GM18858 (cell line): ENCODE measurements around the gene FRZB.
"Not testable (repeated sequence)": the region's sequence is repeated elsewhere in the genome, so short reads cannot be mapped to it uniquely, and the experiment has no call there.

Experiments
- ATAC-seq: cut with Tn5 transposase; IDR thresholded peaks from one replicate; pipeline ENCODE4 v1.9.1; 2021; ENCODE audit not compliant: unreplicated experiment

The FRZB gene, protein sequence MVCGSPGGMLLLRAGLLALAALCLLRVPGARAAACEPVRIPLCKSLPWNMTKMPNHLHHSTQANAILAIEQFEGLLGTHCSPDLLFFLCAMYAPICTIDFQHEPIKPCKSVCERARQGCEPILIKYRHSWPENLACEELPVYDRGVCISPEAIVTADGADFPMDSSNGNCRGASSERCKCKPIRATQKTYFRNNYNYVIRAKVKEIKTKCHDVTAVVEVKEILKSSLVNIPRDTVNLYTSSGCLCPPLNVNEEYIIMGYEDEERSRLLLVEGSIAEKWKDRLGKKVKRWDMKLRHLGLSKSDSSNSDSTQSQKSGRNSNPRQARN

DNA sequence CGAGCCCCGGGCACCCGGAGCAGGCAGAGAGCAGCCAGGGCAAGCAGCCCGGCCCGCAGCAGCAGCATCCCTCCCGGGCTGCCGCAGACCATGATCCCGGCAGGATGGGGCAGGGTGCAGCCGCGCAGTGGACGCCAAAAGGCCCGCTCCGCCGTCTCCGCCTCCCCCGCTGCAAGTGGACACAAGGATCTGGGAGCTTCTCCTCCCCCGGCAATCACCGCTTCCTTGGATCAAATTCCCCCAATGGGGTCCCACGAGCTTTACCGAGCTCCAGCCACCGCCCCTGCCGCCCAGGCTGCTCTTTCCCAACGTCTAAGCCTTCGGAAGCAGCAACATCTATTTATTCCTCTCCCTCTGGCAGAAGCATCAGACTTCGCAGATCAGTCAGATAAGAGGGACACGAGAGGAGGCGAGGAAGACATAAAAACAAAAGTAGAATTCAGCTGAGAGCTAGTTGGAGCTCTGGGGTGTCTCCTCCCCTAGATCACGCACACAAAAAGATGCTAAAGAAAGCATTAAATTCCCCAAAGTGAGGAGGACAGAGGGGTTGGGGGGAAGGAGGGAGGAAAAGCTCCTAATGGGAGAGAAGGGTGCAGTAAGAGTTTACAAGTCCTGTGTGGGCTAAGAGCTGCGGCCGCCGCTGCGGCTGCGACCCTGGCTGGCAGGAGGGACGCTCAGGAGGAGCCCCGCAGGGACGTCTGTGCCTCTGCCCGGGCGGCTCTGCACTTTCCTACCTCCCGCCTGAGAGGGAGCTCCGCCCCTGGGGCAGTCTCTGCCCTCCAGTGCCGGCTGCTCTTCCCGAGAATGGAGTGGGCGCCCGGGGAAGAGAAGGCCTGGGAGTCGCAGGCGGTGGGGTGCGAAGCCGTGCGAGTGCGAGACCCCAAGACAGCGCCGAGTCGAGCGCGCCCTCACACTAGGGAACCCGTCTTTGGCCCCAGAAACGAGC, at the start of gene FRZB:
FRZB (minus strand) TSS at position 177 of the 946 bp plus-strand sequence; CDS start at position 92, 85 bp downstream.
- no peak for ATAC-seq

DNA sequence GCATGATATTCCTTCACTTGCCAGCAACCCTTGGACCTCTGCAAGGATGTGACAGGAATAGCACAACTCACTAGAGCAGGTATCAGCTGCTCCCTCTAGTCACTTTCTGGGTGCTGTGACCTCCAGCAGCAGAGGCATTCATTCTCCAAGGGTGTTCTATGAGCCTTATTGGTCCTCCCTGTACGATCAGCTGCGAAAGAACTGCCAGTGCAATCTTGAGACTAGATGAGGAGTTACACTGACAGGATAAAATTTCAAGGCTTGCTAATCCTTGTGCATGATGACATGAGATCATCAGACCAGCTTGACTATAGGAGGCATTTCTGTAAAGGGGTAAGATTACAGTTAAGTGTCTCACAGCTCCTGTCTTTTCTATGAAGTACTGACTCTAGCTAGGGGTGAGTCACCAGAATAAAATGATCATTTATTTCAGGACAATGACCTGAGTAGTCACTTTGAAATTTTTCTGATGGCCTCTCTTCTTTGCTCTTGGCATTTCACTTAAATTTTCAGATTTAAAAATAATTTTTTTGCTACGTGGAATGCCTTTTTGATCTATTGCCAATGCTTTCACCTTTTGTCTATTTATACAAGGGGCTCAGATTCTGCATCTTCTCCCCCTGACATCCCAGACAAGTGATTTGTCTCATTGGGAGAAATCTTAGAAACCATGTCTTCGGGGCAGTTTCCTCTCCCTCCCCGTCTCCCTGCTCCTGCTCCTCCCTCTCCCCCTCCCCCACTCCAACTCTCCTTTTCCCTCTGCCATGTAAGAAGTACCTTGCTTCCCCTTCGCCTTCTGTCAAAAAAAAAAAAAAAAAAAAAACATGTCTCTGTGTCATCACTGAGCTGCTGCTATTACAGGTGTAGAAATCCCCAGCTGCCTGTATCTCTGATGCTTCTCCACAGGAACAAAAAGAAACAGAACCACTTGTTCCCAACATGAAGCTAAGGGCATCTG, 49.2 kb upstream of the FRZB start:
- no peak for ATAC-seq

DNA sequence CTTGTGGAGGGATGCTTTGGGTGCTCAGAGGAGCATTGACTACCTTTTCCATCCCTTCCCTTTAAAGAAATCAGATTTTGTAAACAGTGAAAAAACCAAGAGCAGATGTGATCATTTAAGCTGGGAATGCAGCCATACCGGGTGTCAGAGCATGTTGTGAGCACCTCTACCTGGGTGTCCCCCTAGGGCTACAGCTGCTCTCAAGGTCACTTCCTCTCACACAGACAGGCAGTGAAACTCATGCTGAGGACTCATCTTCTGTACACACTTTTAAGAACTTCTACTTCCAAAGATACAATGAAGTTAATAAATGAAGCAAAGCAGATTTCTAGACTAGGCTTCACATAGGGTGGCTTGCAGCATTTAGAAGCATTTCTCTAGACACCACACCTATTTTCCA, 48.4 kb upstream of the FRZB start:
- ATAC-seq = no peak

DNA sequence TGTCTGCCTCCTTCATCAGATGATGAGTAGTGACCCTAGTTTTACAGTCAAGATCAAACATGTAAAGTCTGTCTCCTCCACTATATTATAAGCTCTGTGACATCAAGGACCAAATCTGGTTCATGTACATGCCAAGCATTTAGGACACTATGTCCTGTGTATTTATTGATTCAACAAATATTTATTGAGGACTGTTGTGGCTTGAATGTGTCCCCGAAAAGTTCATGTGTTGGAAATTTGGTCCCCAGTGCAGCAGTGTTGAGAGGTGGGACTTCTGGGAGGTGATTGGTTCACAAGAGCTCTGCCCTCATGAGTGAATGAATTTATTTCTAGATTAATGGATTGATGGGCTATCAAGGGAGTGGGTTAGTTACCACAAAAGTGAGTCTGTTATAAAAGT, 46.6 kb upstream of the FRZB start:
- ATAC-seq = no peak

DNA sequence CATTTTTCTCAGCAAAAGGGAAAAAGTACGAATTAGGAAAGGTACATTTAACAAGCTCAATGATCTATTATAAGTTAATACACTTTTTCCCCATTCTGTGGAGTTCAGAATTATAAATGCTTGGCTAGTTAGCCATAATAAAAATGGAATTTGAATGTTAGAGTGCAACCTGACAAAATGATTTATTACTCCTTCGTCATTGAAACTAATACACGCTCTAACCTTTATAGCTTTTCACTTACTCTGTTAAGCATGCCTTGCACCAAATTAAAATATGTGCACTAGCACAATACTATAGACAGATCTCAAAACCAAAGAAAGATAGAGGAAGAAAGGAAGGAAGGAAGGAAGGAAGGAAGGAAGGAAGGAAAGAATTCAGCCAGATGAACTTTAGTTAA, 46.1 kb upstream of the FRZB start:
- no peak for ATAC-seq

DNA sequence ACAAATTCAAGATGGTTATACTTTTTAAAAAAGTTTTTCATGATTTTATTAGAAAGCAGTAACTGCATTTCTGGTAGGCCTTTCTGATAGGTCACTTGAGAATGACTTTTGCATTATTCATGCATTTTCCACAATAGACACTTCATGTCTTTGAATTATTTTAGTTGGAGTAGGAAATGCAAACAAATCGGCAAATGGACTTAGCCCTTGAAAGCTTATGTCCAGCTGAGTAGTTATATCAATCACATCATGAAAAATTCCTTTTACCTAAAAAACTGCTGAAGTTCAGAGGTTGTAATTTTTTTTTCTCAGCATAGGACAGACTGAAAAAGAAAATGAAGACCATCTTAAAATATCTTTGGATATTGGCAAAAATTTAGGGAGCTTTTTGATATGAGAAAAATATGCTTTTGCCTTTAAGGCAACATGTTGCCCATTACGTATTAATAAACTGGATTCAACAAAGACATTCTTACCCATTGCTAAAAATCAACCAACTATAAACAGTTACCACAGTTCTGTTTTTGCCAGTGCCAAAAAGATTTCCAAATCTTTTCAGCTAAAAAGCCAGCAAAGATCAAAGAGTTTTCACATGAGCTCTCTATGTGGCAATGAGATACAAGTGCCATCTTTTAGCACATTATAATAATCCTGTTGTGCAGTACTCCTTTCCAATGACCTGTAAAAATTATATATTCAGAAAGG, 45.5 kb upstream of the FRZB start:
- ATAC-seq = no peak

DNA sequence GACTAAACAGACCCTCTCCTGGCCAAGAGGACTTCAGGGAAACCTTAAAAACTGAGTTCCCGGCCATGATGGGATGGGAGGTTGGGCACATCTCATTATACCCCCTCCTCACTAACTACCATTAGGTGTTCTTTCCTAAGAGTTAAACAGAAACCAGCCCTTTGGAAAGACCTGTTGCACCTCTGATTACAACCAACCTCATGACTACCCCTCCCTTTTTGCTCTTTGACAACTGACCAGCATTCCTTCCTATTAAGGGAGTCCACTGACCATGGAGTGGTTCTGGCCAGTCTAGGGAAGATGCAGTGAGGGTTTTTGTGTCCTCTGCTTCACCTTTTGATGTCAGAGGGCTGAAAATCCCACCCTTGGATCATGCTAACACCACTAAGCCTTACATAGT, 44.5 kb upstream of the FRZB start:
- no peak for ATAC-seq

DNA sequence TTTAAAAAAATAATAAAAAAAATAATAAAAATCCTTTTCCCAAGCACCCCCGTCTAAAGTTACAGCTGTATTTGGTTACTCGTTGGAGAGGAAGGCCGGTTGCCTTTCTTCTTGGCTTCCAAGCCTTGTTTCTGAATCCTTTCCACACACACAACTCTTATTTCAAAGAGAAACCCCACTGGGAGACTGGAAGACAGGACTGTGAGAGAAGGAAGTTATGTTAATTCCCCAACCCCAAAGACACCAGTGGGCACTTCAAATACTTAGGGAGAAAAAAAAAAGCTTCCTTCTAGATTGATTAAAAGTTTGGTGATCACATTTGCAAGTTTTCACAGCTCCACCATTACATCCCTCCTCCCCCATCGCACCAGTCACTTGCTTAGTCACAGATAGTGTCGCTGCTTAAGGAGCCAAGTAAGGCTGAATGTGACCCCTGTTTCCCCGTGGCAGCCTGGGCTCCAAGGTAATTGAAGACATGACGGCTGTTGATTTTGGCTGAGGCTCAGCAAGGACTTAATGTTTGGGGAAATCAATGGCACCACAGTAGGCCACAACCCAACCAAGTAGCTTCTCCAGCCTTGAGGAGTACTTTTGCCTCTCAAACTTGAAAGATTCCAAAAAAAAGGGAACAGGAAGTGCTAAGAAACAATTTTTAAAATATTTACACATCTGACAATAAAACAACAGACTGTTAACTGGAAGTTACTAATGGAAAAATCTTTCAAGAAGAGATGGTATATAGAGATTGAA, 40.8 kb upstream of the FRZB start:
- ATAC-seq = no peak

DNA sequence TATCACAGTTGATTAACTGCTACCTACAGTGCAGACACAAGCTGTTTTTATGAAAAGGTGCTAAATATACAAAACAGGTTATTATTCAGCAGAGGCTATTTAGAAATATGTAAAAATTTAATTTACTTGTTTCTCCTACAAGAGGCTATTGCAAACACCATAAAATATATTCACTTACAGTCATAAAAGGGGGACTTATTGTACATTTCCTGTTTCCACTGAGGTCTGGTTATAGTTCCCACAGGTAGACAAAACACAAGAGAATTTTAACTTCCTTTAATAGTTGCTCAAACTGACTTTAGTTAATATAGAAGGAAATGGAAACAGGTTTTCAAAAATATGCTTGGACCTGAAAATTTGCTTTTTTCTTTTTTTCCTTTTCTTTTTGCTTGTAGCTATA, 40.0 kb upstream of the FRZB start:
- no peak for ATAC-seq

DNA sequence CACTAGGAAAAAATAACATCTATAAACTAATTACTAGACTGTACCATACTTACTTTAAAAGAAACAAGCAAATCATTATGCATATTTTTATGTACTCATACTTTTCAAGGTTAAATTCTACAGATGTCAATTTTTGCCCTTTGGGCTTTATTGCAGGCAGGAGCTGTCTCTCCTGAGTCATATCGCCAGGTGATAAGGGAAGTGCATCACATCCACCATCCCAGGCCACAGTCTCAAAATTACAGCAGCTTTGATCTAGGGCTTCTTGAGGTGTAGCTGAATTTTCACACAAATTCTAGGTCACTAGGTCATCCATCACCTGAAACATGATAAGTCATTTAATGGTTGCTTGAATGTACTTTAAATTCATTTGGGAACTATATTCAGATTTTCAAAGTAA, 38.4 kb upstream of the FRZB start:
- no peak for ATAC-seq

DNA sequence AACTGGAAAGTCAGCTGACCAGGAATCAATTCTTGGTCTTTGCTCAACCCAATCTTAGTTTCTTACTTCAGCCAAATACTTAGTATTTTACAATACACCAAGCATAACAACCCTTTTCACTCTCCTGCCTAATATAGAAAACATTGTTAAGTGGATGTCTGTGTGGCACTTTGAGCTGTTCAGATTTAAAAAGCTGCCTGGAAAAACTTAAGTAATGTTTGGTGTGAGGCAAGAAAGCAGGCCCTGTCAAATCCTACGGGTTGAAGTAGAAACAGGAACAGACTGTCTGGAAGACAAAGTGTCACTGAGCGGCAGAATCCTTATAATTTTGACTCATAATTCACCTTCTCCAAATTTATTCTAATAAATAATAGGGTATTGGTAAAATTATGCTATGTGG, 37.1 kb upstream of the FRZB start:
- no peak for ATAC-seq

DNA sequence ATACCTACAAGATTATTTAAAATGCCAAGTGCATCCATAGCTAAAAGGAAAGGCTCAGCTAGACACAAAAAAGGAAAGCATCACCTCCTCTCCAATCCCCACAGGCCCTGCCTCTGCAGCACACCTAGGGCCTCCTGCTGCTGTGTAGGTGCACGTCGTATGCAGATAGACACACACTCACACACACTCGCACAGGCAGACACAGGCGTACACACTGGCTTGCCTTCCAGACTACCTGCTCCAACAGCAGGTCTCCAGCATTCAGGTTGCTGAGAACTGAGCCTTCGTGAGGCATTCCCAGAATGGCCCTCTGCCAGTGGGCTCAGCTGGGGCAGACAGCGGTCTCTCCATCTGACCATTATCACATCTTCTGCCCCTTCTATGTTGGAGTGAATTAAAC, 35.3 kb upstream of the FRZB start:
- ATAC-seq = no peak

DNA sequence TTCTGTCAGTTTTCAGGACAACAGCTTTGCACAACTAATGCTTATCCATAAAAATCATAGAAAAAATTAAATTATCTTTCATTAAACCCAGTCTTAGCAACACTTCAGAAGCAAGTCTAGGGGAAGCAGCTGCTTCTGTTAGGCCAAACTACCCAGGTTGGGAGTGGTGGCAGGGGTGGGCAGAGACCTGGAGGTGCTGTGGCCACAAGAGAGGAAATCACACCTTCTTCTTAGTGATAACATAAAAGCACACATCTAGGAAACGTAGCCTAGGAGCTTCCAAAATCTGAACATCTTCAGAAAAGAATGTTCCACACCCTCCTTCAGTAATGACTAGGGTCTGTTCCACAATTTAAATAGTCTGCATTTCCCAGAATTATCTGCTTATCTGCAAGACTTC, 32.3 kb upstream of the FRZB start:
- ATAC-seq = no peak

DNA sequence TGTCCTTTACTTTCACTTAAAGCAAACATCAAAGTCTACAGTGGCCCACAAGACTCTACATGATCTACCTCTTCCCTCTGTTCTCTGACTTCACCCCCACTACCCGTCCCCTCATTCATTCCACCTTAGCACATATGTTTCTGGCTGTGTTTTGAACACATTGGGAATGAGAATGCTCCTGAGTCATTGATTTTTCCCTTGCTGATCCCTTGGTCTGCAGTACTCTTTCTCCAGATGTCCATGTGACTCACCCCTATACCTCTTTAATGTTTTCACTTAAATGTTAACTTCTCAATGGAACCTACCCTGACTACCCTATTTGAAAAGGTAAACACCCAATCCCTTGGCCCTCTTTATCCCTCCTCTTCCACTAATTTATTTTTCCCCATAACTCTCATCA, 30.7 kb upstream of the FRZB start:
- no peak for ATAC-seq

DNA sequence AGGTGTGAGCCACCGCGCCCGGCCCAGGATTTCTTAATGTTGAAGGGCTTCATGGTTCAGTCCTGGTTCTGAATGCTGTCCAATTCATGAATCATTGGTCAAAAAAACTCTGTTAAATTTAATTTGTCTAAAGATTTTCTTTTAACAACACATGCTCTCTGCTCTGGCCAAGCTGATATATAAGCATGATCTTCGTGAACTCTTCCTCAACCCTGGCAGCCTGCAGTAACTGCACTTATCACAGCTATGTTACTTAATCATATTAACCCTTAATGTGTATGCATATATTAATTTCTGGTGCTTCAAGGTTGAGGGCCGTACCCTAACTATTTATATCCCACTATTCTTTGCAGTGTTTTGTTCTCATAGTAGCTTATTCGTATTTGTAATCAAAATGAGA, 29.4 kb upstream of the FRZB start:
- no peak for ATAC-seq

DNA sequence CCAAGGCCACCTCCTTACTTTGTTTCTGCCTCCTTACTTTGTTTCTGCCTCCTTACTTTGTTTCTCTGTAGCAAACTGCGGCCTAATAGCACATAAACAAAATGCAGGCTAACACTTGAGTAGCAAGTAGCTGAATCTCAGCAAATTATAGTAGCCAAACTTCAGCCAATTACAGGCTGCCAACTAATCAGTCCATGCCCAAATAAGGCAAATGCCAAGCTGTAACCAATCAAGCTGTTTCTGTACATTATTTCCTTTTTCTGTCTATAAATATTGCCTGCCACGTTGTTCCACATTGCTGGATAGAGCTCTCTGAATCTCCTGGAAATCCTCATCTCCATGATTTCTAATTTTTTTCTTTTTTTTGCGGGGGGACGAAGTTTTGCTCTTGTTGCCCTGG, 28.7 kb upstream of the FRZB start:
- no peak for ATAC-seq

DNA sequence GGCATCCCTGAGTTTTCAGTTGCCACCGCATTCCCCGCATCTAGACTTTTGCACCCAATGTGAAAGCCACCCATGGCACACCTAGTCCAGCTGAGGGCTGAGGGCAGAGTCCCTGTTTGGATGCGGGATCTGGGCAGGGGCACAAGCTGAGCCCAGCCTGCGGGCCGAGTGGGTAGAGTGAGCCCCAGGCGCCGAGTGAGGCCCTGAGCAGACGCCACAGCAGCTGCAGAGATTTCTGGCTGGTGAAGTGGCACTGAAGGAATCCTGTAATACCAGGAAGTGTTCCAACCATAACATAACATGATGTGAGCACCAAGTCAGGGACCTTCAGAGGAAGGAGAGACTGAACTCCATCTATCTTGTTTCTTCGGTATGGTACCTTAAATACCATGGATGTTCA, 27.7 kb upstream of the FRZB start:
- ATAC-seq = no peak

DNA sequence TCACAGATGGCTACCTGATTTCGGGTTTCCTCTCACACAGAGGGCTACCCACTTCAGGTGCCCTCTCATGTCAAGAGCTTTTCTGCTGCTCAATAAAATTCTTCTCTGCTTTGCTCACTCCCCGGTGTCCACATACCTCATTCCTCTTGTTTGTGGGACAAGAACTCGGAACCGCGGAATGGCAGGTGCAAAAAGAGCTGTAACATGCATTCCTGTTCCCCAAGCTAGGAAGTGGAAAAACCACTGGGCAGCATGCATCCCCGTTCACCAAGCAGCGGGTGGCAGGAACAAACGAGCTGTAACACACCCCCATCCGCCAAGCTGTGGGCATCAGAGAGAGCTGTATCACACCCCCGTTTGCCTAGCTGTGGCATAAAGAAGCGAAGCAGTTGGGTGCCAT, 27.2 kb upstream of the FRZB start:
- no peak for ATAC-seq

DNA sequence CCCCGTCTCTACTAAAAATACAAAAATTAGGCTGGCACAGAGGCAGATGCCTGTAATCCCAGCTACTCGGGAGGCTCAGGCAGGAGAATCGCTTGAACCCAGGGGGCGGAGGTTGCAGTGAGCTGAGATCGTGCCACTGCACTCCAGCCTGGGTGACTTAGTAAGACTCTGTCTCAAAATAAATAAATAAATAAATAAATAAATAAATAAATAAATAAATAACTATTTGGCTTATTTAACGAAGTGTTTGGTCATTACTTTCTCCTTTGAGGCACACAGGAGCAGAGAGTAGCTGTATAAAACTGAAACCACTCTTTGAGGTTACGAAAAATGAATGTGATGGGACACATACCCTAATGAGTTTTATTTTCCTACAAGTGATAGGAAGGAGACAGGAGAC, 26.6 kb upstream of the FRZB start:
- not testable (repeated sequence) for ATAC-seq

DNA sequence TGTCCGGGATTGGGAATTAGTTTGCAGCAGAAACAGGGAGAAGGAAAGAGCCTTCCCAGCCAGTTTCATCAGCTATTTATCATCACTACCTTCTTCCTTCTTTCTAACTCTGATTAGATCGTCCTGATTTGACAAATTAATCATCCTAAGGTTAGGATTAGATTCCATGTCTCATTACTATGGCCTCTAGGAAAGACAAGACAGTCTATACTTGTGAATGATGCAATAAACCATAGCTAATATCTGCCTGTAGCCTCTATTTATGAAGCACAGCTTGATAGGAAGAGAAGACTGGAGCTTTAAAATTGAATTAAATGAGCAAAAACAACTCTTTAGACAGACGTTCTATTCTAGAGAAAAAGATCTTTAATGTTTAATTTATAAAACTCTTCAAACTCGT, 25.2 kb upstream of the FRZB start:
- no peak for ATAC-seq
